IPS DF 19.7 (cell line): Measurements from ENCODE around the gene CA6.
"Not testable (repeated sequence)": the region's sequence is repeated elsewhere in the genome, so short reads cannot be mapped to it uniquely, and the experiment has no call there.

Experiments
- DNase-seq: peaks from one replicate; pipeline ENCODE4 v3.0.0-alpha.2; 2013; ENCODE audit warnings: low read depth, low spot score

Gene CA6

GRCh38 chr1:8969937-8970336, 24.3 kb downstream of the CA6 start:
- DNase-seq, result no peak

GRCh38 chr1:8970870-8971337, 25.2 kb downstream of the CA6 start:
- DNase-seq, result no peak

- no peak for DNase-seq
These were observed 28.9 kb downstream of the CA6 start for GRCh38 chr1:8974551-8974950.

- no peak for DNase-seq
These were observed 30.7 kb downstream of the CA6 start for GRCh38 chr1:8976338-8976737.

- no peak for DNase-seq
These were observed 31.3 kb downstream of the CA6 start for GRCh38 chr1:8976896-8977450.

GRCh38 chr1:8980656-8981055, 35.0 kb downstream of the CA6 start:
- DNase-seq, result no peak

- no peak for DNase-seq
These were observed 35.5 kb downstream of the CA6 start for GRCh38 chr1:8981169-8981568.

GRCh38 chr1:8984203-8984602, 38.5 kb downstream of the CA6 start:
- DNase-seq, result no peak

- no peak for DNase-seq
These were observed 39.3 kb downstream of the CA6 start for GRCh38 chr1:8984990-8985389.

GRCh38 chr1:8985915-8986813, 40.5 kb downstream of the CA6 start:
- no peak for DNase-seq

- no peak for DNase-seq
These were observed 41.1 kb downstream of the CA6 start for GRCh38 chr1:8986814-8987190.

GRCh38 chr1:8987881-8988617, 42.4 kb downstream of the CA6 start:
- no peak for DNase-seq

GRCh38 chr1:8988618-8988967, 42.9 kb downstream of the CA6 start:
- DNase-seq, result no peak

- no peak for DNase-seq
These were observed 43.4 kb downstream of the CA6 start for GRCh38 chr1:8989061-8989460.

GRCh38 chr1:8989821-8990220, 44.2 kb downstream of the CA6 start:
- DNase-seq, result no peak

- DNase-seq, result no peak
These were observed 47.4 kb downstream of the CA6 start for GRCh38 chr1:8992936-8993687.

- DNase-seq, result not testable (repeated sequence)
These were observed 48.5 kb downstream of the CA6 start for GRCh38 chr1:8993962-8994675.

- DNase-seq, result not testable (repeated sequence)
These were observed 56.0 kb downstream of the CA6 start for GRCh38 chr1:9001534-9002214.

- not testable (repeated sequence) for DNase-seq
These were observed 56.5 kb downstream of the CA6 start for GRCh38 chr1:9002215-9002560.

- no peak for DNase-seq
These were observed 58.5 kb downstream of the CA6 start for GRCh38 chr1:9004031-9004699.
